Activated T-cell treated with anti-CD3 and anti-CD28 coated beads, Interleukin-2, amount 50 U/mL, for 24 hours (primary cell): ENCODE results near the gene C1GALT1C1L.

Experiments used
- DNase-seq: peaks from one replicate; pipeline ENCODE4 v3.0.0-alpha.2; 2020
- H3K27ac Mint-ChIP-seq: 2 replicates; pipeline ENCODE4 v1.8.0; 2020; ENCODE audit warnings: mild to moderate bottlenecking, mixed read lengths
- H3K27me3 Mint-ChIP-seq: 2 replicates; pipeline ENCODE4 v1.8.0; 2020; ENCODE audit warnings: mixed read lengths
- H3K36me3 Mint-ChIP-seq: 2 replicates; pipeline ENCODE4 v1.8.0; 2020; ENCODE audit warnings: low read depth, mixed read lengths
- H3K4me1 Mint-ChIP-seq: 2 replicates; pipeline ENCODE4 v1.8.0; 2020; ENCODE audit warnings: low read depth, mixed read lengths
- H3K4me3 Mint-ChIP-seq: 2 replicates; pipeline ENCODE4 v1.8.0; 2020; ENCODE audit warnings: mild to moderate bottlenecking, moderate library complexity, mixed read lengths
- H3K9me3 Mint-ChIP-seq: 2 replicates; pipeline ENCODE4 v1.8.0; 2020; ENCODE audit warnings: mixed read lengths

Gene C1GALT1C1L

DNA sequence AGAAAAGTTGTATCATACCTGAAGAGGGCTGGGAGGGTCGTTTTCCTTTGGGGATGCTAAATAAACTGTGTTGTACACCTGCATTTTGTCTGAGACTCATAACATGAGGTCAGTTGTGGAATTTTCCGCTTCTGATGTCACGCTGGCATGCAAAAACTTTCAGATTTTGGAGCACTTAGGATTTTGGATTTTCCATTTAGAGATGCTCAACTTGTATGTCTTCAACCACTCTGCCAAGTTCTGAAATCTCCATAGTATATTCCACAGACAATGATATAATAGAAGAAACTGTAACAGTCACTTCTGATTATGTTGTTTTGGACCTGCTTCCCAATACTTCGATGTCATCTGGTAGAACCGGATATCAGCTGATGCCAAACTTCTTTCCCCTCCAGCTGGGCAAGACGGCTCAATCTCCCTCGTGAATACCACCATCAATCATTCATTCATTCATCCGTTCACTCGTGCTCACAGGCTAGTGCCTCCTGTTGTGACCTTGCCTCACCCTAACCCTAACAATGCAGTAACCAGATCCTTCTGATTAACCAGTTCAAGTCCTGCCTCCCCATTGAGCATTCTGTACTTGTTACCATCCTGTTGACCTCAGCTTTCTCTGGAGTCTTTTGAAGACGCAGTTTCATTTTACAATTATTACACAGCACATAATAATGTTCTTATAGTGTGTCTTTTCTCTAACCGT, 44.5 kb downstream of the C1GALT1C1L start:
- Mint-ChIP-seq H3K4me1 (peaks cover 9% of the 10 kb centered on the region), H3K27ac (no peak overlapping the region), H3K9me3 (no peaks in the 10 kb centered on the region), H3K36me3 (no peaks in the 10 kb centered on the region), H3K27me3 (peaks cover 35% of the 10 kb centered on the region), H3K4me3 (no peak overlapping the region)
- no peak for DNase-seq
